Activated gamma-delta T cell (primary cell): ENCODE data around the gene ATR.
"Not testable (repeated sequence)": the region's sequence is repeated elsewhere in the genome, so short reads cannot be mapped to it uniquely, and the experiment has no call there.

Experiments used
- DNase-seq: peaks from one replicate; lab custom pipeline; 2025; lab: John Stamatoyannopoulos, UW

The ATR gene

DNA sequence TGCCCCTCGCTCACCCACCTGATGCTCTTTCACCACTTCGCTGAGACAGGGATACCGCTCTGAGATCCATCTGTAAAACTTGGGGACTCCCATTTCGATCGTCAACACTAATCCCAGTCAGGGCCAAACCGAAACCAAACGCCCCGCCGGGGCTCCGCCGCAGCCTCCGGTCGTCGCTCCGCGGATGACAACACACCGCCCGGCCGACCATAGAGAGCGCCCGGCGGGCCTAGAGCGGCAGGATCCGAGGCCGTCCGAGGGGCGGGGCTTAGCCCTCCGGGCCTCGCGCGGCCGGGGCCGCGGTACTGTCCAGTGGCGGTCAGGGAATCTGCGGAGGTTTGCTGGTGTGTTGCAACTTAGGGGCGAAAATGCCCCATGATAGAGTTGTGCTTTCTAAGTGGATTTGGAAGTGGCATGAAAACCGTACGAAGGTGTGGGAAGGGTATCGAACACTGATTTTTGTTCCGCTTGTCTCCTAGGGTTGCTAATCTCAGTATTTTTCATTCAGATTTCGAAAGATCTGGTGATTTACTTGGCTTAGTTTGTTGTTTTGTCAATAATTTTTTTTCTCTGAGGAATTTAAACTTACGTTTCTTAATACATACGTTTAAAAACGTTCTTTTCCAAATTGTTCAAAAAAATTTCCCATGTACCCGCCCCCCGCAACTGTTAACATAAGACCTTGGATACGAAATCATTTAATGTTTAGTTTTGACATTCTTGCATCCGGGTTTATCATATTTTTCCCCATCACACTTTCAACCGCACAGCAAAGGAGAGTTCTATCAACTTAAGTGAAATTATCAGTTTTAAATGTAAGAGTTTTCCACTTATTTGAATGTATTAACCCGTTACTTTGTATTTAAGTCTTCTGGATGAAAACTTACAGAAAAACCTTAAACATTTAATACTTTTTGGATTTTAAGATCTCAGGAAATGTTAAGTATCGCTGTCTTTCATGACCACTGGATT is 130.4 kb downstream of the ATR start, which contains the start of gene XRN1:
Gene XRN1 (minus strand): TSS at position 186 of the 972 bp plus-strand sequence. CDS start 93 bp downstream, at position 93.
- DNase-seq, result peak; percentile 90

DNA sequence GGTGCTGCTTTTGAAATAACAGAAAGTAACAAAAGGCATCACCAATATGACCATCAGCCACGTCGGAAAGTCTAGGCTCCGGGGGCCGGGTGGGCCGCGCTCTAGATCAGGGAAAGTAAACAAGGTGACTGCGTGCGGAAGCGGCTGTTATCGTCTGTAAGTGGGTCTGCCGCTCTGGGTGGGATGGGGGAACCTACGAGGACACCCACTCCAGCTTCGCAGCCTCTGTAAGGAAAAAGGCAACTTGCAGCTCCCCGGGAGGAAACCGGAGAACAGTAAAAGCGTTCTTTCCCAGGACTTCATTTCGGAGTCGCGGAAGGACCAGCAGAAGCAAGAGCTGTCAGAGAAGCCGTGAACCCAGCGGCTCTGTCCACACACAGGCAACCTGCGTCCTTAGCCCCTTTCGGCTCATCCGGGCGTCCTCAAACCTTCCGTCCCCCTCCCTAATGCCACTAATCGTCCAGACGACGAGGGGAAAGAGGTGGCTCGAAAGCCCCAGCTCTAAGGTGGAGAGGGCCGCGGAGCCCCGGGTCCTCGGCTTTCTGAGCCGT is 131.2 kb downstream of the ATR start:
- DNase-seq, result peak; percentile 4

DNA sequence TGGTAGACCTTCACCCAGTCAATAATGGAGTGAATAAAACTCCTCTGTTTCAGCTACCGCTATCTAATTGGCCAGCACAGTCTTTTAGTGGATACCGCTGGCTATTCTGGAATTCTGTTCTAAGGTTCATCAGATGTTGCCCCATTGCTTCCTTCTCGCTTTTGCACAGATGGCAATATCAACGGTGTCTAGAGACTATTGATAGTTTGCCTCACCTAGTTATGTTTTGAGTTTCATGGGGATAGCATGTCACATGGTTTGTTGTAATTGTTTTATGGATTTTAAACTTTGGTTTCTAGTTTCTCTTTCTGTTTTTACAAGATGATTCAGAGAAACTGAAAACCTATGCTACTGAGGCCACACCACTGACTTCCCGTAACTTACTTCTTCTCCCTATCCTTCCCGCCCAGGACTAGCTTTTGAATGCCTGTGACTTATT is 132.7 kb downstream of the ATR start:
- no peak for DNase-seq

DNA sequence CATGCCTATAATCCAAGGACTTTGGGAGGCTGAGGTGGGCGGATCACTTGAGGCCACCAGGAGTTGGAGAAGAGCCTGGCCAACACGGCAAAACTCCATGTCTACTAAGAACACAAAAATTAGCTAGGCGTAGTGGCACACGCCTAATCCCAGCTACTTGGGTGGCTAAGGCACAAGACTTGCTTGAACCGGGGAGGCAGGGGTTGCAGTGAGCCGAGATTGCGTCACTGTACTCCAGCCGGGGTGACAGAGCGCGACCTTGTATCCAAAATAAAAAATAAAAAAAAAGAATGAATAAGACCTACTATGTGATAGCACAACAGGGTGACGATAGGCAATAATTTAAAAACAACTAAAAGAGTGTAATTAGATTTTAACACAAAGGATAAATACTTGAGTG is 134.2 kb downstream of the ATR start:
- DNase-seq, result no peak

DNA sequence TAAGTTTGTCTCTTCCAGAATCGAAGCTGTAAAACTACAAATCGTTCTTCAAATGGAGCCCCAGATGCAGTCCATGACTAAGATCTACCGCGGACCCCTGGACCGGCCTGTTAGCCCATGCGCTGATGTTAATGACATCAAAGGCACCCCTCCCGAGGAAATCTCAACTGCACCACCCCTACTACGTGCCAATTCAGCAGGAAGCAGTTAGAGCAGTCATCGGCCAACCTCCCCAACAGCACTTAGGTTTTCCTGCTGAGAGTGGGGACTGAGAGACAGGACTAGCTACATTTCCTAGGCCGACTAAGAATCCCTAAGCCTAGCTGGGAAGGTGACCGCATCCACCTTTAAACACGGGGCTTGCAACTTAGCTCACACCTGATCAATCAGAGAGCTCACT is 135.5 kb downstream of the ATR start:
- not testable (repeated sequence) for DNase-seq

DNA sequence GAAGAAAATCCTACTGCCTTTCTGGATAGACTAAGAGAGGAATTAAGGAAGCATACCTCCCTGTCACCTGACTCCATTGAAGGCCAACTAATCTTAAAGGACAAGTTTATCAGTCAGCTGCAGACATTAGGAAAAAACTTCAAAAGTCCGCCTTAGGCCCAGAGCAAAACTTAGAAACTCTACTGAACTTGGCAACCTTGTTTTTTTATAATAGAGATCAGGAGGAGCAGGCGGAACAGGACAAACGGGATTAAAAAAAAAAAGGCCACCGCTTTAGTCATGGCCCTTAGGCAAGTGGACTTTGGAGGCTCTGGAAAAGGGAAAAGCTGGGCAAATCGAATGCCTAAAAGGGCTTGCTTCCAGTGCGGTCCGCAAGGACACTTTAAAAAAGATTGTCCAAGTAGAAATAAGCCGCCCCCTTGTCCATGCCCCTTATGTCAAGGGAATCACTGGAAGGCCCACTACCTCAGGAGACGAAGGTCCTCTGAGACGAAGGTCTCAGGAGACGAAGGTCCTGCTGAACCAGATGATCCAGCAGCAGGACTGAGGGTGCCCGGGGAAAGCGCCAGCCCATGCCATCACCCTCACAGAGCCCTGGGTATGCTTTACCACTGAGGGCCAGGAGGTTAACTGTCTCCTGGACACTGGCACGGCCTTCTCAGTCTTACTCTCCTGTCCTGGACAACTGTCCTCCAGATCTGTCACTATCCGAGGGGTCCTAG is 138.9 kb downstream of the ATR start:
- DNase-seq, result not testable (repeated sequence)

DNA sequence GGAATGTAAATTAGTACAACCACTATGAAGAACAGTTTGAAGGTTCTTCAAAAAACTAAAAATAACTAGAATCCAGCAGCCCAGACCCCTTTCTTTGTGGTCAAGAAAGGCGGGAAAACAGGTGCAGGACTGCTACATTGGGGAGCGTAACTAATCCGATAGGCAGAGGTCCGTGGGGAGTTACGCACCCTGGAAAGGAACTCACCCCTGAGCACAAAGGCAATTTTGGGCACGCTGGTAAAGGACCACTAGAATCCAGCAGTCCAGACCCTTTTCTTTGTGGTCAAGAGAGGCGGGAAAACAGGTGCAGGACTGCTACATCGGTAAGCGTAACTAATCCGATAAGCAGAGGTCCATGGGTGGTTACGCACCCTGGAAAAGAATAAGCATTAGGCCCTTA is 140.4 kb downstream of the ATR start:
- not testable (repeated sequence) for DNase-seq

DNA sequence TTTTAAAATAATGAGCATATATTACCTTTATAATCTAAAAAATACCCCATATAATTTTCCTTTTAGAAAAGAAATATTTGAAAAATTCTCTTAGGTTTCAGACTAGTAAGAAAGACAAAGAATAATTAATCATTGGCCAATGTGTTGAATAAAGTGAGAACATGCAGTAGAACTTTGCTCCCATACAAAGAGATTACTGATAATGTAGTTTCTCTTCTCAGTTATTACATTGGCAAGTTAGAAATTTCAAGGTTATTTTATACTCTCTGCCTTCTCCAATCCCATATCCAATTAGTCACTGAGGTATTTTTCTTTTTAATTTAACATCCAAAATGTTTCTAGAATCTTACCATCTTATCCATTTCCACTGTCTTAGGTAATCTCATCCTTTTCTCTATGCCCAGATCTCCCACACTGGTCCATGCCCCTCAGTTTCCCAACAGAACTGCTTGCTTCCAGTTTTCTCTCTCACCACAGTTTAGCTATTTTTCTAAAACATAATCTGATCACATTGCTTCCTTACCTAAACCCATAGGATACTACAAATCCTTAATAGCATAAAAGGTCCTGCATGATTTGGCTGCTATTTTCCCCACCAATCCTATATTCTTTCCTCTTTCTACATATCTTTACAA is 141.5 kb downstream of the ATR start:
- no peak for DNase-seq

DNA sequence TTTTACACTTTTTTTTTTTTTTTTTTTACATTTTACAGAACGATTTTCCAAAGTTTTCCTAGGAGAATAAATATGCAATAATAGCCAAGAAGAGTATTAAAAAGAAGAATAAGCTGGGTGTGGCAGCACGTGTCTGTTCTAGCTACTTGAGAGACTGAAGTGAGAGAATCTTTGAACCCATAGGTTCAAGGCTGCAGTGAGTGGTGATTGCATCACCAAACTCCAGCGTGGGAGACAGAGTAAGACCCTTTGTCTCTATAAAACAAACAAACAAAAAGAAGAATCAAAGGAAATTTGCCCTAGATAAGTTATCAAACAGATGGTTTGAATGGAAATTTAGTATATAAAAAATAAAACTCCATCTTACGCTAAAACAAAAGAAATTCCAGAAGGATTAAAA is 144.0 kb downstream of the ATR start:
- DNase-seq, result no peak

DNA sequence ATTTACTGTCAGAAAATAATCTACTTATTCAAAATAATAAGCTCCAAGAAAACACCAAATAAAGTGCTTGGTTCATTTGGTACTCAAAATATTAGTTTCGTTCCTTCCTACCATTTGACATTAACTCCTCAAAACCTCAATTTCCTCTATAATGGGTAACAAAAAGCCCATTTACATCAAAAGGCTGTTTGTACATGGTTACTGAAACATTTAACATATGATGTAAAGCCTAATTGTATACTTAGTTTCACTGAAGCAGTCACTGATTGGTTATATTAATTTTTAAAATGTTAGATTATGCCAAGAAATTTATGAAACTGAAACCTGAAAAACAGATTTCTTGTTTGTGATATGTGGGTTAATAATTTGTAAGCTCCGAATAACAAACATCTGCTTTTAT is 145.4 kb downstream of the ATR start:
- DNase-seq, result no peak

DNA sequence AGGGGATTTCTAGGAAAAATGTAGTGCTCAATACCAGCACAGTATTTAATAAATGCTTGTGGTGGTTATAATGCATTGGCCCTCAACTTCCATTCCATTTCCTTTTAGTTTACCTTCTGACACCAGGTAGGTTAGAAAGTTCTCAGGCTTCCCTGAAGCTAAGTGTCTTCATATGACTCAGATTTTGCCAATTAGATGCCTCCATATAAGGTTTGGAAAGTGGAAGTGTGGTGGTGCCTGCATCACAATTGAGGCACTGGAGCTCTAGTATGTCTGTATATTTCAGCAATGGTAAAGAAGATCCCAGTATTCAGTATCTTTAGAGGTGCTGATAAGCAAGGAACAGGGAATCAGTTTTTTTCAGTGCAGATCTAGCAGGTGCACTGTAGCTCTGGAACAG is 149.0 kb downstream of the ATR start:
- no peak for DNase-seq

DNA sequence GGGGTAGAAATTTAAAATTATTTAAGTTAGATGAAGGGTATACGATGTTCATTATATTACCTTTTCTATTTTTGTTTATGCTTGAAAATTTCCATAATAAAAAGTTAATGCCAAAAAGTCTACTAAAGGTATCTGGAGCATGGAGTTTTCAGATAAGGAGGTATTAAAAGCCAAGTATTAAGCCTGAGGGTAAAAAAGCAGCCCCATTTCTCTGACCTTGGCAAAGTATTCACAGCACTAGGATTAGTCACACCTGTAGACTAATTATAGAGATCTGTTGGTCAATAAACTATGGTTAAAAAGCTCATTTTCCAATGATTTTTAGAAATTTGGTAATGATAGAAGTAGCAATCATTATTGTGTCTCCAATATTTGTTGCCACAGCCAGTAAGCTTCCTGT is 153.8 kb downstream of the ATR start:
- DNase-seq, result no peak

DNA sequence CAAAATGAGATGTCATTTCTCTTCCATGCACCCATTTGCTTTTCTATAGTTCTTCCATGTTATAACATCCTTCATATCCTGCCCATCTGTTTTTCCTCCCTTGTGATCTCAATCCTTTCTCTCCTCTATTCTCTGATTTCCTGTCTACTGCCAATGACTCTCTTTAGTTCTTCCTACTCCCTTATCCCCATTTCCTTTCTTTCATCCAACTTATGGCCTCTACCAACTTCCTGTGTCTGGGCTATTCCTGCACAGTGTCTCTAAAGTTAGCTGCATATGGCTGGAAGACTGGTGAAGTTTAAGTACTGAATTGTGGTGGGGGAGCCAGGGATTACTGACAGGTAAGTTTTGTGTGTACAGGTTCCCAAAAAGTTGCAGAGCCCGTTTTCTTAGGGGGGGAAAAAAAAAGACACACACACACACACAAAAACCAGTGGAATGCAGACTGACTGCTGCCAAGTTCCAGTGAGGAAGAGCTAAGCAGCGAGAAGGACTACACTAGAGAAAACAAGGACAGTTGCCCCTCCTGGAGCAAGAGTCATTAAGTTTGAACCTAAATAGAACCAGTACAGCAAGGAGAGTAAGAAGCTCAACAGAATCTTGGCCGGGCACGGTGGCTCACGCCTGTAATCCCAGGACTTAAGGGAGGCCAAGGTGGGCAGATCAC is 159.5 kb downstream of the ATR start:
- DNase-seq, result no peak

DNA sequence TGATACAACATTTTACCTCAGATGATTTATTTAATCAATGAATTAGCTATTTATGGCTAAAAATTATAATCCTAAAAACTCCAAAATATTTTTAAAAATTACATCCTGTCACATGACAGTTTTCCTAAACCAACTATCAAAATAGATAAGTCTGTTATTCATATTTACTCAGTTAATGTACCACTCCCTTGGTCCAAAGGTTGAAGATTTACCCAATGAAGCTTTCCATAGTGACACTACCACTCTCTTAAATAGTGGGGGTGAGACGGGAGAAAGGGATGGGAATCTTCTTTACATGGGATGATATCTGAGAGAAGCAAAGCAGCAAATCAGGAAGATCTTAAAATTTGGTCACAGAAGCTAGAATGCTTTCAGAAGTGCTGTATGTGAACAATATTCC is 161.2 kb downstream of the ATR start:
- DNase-seq, result no peak

DNA sequence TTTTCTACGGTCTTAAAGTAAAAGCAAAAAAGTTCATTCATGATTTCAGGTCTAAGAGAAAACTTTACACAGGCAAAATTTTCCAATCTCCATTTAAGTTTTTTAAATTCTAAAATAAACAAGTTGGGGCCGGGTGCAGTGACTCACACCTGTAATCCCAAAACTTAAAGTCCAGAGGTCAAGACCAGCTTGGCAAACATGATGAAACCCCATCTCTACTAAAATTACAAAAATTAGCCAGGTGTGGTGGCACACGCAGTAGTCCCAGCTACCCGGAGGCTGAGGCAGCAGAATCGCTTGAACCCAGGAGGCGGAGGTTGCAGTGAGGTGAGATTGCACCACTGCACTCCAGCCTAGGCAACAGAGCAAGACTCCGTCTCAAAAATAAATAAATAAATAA is 178.0 kb downstream of the ATR start:
- not testable (repeated sequence) for DNase-seq
